SU-DHL-6 (cell line): ENCODE measurements around the gene ELOVL6.

Source experiments
- H2AFZ ChIP-seq: fragments of 200-600 bp; sonication (generic); 2 replicates; pipeline ENCODE4 v1.6.1; 2014; ENCODE audit warnings: low read depth, mild to moderate bottlenecking, moderate library complexity, mixed read lengths, antibody characterized with exemption, low read length; ENCODE audit not compliant: severe bottlenecking
- H3F3A ChIP-seq: fragments of 200-600 bp; shearing (Covaris generic); 2 replicates; pipeline ENCODE4 v1.6.0; 2016; ENCODE audit warnings: antibody characterized with exemption, mild to moderate bottlenecking; ENCODE audit not compliant: insufficient read depth
- H3K27ac ChIP-seq: fragments of 200-600 bp; sonication (generic); 2 replicates; pipeline ENCODE4 v1.5.1; 2016; ENCODE audit warnings: low read depth, mild to moderate bottlenecking, low read length, moderate library complexity, mixed read lengths
- H3K27me3 ChIP-seq: fragments of 200-600 bp; sonication (generic), shearing (Covaris generic); 2 replicates; pipeline ENCODE4 v1.6.0; 2014; ENCODE audit warnings: mild to moderate bottlenecking, low read length
- H3K36me3 ChIP-seq: fragments of 200-600 bp; sonication (generic); 2 replicates; pipeline ENCODE4 v1.6.1; 2014; ENCODE audit warnings: mild to moderate bottlenecking, low read length, mixed read lengths
- H3K4me2 ChIP-seq: fragments of 300-600, 200-600 bp; shearing (Covaris generic), sonication (generic); 2 replicates; pipeline ENCODE4 v1.6.0; 2014; ENCODE audit warnings: low read length, low read depth, mild to moderate bottlenecking; ENCODE audit not compliant: poor library complexity, severe bottlenecking
- H3K4me3 ChIP-seq: fragments of 200-600 bp; sonication (generic); 2 replicates; pipeline ENCODE4 v1.5.1; 2014; ENCODE audit warnings: antibody characterized with exemption, low read length, mild to moderate bottlenecking, mixed read lengths; ENCODE audit not compliant: insufficient read depth, poor library complexity, severe bottlenecking
- H3K79me2 ChIP-seq: fragments of 200-600 bp; sonication (generic); 2 replicates; pipeline ENCODE4 v1.6.1; 2014; ENCODE audit warnings: mild to moderate bottlenecking, low read length, moderate library complexity; ENCODE audit not compliant: insufficient read depth
- H3K9ac ChIP-seq: fragments of 200-600 bp; sonication (generic); 2 replicates; pipeline ENCODE4 v1.7.0; 2014; ENCODE audit warnings: mild to moderate bottlenecking, low read length
- H3K9me2 ChIP-seq: fragments of 200-600 bp; sonication (generic); replicated peaks from 2 replicates; pipeline ENCODE4 v1.6.1; 2014; ENCODE audit warnings: low read length; ENCODE audit not compliant: insufficient read depth
- H3K9me3 ChIP-seq: fragments of 200-600 bp; sonication (generic); 2 replicates; pipeline ENCODE4 v1.6.1; 2014; ENCODE audit warnings: low read length, mixed read lengths; ENCODE audit not compliant: insufficient read depth
- H4K20me1 ChIP-seq: fragments of 200-600 bp; sonication (generic); 2 replicates; pipeline ENCODE4 v1.6.1; 2014; ENCODE audit warnings: low read depth, mild to moderate bottlenecking, antibody characterized with exemption, low read length, moderate library complexity, mixed read lengths
- EZH2phosphoT487 ChIP-seq: fragments of 200-600 bp; sonication (generic), shearing (Covaris generic); conservative IDR thresholded peaks from 2 replicates; pipeline ENCODE4 v1.6.1; 2018; ENCODE audit warnings: mild to moderate bottlenecking, antibody characterized with exemption, low read length, moderate library complexity, mixed read lengths
- TF ChIP-seq, protein P1 (sequence below): fragments of 200-600 bp; sonication (generic); IDR thresholded peaks from one replicate; pipeline ENCODE4 v1.5.1; 2017; ENCODE audit warnings: antibody characterized with exemption, mild to moderate bottlenecking, low read length, moderate library complexity; ENCODE audit not compliant: insufficient read depth, poor library complexity, severe bottlenecking

ELOVL6 gene

DNA sequence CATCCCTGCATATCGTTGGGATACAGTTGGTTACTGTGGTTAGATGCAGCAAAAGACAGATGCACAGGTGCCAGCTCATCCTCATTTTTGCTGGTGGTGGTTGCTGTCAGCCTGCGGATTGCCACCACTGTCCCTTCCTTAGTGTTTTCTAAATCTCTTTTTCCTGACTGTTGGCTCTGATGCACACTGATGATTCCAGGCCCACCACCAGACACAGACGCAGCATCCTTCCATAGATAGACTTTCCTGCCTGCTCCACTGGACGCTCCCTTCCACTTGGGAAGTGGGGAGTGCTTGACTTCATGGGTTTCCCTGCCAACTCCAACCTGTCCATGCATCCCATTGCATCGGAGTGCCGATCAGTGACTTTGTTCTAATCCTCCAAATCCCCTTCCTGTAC is 184.2 kb downstream of the ELOVL6 start:
- H3K27me3 ChIP-seq, result no peaks in the 10 kb centered on the region
- H4K20me1 ChIP-seq, result no peaks in the 10 kb centered on the region
- H3K79me2 ChIP-seq, result no peaks in the 10 kb centered on the region
- H3K36me3 ChIP-seq, result no peaks in the 10 kb centered on the region
- no peaks in the 10 kb centered on the region for H3F3A ChIP-seq
- no peak overlapping the region for H3K4me3 ChIP-seq
- H3K9ac ChIP-seq, result no peak overlapping the region
- no peaks in the 10 kb centered on the region for H3K9me3 ChIP-seq
- no peak overlapping the region for H3K27ac ChIP-seq
- H3K4me2 ChIP-seq, result no peak overlapping the region
- TF ChIP-seq, protein P1, sequence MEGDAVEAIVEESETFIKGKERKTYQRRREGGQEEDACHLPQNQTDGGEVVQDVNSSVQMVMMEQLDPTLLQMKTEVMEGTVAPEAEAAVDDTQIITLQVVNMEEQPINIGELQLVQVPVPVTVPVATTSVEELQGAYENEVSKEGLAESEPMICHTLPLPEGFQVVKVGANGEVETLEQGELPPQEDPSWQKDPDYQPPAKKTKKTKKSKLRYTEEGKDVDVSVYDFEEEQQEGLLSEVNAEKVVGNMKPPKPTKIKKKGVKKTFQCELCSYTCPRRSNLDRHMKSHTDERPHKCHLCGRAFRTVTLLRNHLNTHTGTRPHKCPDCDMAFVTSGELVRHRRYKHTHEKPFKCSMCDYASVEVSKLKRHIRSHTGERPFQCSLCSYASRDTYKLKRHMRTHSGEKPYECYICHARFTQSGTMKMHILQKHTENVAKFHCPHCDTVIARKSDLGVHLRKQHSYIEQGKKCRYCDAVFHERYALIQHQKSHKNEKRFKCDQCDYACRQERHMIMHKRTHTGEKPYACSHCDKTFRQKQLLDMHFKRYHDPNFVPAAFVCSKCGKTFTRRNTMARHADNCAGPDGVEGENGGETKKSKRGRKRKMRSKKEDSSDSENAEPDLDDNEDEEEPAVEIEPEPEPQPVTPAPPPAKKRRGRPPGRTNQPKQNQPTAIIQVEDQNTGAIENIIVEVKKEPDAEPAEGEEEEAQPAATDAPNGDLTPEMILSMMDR, result no peak
- TF ChIP-seq EZH2phosphoT487, result no peak
- H2AFZ ChIP-seq, result no peak overlapping the region
- no peaks in the 10 kb centered on the region for H3K9me2 ChIP-seq

DNA sequence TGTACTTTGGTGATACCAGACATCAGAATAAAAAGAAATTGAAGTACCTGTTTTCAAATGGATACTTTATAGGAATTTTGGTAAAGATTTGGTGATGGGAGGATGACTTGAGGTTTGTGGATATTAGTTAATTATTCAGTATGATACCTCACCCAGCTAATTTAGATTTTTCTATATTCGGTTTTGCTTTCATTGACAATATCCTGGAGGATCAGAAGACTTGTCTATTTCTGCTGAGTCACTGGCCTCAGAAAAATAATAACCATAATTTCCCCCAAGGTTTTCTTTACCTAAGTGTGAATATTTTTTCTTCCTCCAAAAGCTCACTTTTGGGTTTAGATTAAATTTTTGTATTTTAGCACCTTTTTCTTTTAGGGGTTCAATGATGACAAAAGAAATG is 185.5 kb downstream of the ELOVL6 start:
- Histone ChIP-seq H3K27ac (no peak overlapping the region), H3K4me2 (no peak overlapping the region), H3K9me2 (no peaks in the 10 kb centered on the region), H3K27me3 (no peaks in the 10 kb centered on the region), H3K36me3 (no peaks in the 10 kb centered on the region), H3K4me3 (no peak overlapping the region), H3K9me3 (no peaks in the 10 kb centered on the region), H3F3A (no peaks in the 10 kb centered on the region), H2AFZ (no peak overlapping the region), H4K20me1 (no peaks in the 10 kb centered on the region), H3K79me2 (no peaks in the 10 kb centered on the region), H3K9ac (no peak overlapping the region)
- TF ChIP-seq, protein P1, result no peak
- no peak for TF ChIP-seq EZH2phosphoT487

DNA sequence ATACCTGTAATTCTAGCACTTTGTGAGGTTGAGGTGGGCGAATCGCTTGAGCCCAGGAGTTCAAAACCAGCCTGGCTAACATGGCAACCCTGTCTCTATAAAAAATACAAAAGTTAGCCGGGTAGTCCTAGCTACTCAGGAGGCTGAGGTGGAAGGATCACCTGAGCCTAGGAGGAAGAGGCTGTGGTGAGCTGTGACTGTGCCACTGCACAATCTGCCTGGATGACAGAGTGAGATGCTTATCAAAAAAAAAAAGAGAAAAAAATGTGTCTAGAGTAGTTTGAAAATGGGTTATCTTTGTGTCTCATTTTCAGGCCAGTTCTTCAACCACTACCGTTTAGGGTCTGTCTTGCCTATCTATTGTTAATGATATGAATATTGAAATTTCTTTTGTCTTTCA is 187.6 kb downstream of the ELOVL6 start:
- no peak overlapping the region for H3K4me2 ChIP-seq
- no peaks in the 10 kb centered on the region for H3K9me2 ChIP-seq
- H3K9ac ChIP-seq, result no peak overlapping the region
- H3K79me2 ChIP-seq, result no peaks in the 10 kb centered on the region
- TF ChIP-seq EZH2phosphoT487, result no peak
- TF ChIP-seq, protein P1, result no peak
- no peaks in the 10 kb centered on the region for H3K27me3 ChIP-seq
- H3K4me3 ChIP-seq, result no peak overlapping the region
- H3F3A ChIP-seq, result no peaks in the 10 kb centered on the region
- H3K9me3 ChIP-seq, result no peaks in the 10 kb centered on the region
- H3K27ac ChIP-seq, result no peak overlapping the region
- no peaks in the 10 kb centered on the region for H3K36me3 ChIP-seq
- no peaks in the 10 kb centered on the region for H4K20me1 ChIP-seq
- H2AFZ ChIP-seq, result no peak overlapping the region

DNA sequence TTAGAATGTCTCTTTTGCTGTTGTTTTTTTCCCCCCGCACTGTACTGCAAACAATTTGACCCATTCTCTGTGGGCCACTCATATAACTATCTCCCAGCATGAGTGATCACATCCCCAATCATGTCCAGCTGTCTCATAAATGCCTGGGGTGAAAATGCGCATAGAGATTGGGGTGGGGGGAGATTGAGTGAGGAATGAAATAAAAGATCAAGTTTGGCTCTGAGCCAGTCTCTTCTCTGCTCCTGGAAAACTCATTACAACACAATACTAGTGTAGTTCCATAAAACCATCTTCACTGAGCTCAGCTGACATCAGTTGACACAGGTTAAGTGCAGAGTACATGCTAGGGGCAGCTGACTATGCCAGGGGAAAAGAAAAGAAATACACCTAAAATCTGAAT is 188.9 kb downstream of the ELOVL6 start:
- no peaks in the 10 kb centered on the region for H3K36me3 ChIP-seq
- H3K9me3 ChIP-seq, result no peaks in the 10 kb centered on the region
- H3K4me3 ChIP-seq, result no peak overlapping the region
- H3K4me2 ChIP-seq, result no peak overlapping the region
- H3K9me2 ChIP-seq, result no peaks in the 10 kb centered on the region
- H3K27ac ChIP-seq, result no peak overlapping the region
- TF ChIP-seq EZH2phosphoT487, result no peak
- TF ChIP-seq, protein P1, result no peak
- H4K20me1 ChIP-seq, result no peaks in the 10 kb centered on the region
- no peak overlapping the region for H3K9ac ChIP-seq
- H3K79me2 ChIP-seq, result no peaks in the 10 kb centered on the region
- no peaks in the 10 kb centered on the region for H3K27me3 ChIP-seq
- H3F3A ChIP-seq, result no peaks in the 10 kb centered on the region
- no peak overlapping the region for H2AFZ ChIP-seq
